ENCODE data around the gene UNCX.

The UNCX gene

GRCh38 chr7:1251796-1252539, 19.3 kb downstream of the UNCX start:
- TF ChIP-seq GATA2 (IDR thresholded peaks at IDR 0.05; ENCODE audit: low read depth, low read length) (no peak), GATA3 (IDR thresholded peaks at IDR 0.05; ENCODE audit: low read depth, low read length) (no peak)

- TF ChIP-seq GATA3 (IDR thresholded peaks at IDR 0.05; ENCODE audit: low read depth, low read length): no peak
- no peak for TF ChIP-seq GATA2 (IDR thresholded peaks at IDR 0.05; ENCODE audit: low read depth, low read length)
Observed at GRCh38 chr7:1252540-1253090, 19.9 kb downstream of the UNCX start.

- TF ChIP-seq GATA3 (IDR thresholded peaks at IDR 0.05; ENCODE audit: low read depth, low read length): no peak
Observed at GRCh38 chr7:1253681-1254181, 21.1 kb downstream of the UNCX start.

GRCh38 chr7:1254281-1255079, 21.8 kb downstream of the UNCX start:
- TF ChIP-seq GATA3 (IDR thresholded peaks at IDR 0.05; ENCODE audit: low read depth, low read length) (no peak), GATA2 (IDR thresholded peaks at IDR 0.05; ENCODE audit: low read depth, low read length) (no peak)

- TF ChIP-seq GATA3 (IDR thresholded peaks at IDR 0.05; ENCODE audit: low read depth, low read length) (no peak), GATA2 (IDR thresholded peaks at IDR 0.05; ENCODE audit: low read depth, low read length) (no peak)
Observed at GRCh38 chr7:1255080-1255816, 22.6 kb downstream of the UNCX start.

GRCh38 chr7:1255817-1256340, 23.2 kb downstream of the UNCX start:
- TF ChIP-seq GATA3 (IDR thresholded peaks at IDR 0.05; ENCODE audit: low read depth, low read length) (no peak), GATA2 (IDR thresholded peaks at IDR 0.05; ENCODE audit: low read depth, low read length) (no peak)

GRCh38 chr7:1256621-1257020, 23.9 kb downstream of the UNCX start:
- TF ChIP-seq GATA3 (IDR thresholded peaks at IDR 0.05; ENCODE audit: low read depth, low read length) (no peak), GATA2 (IDR thresholded peaks at IDR 0.05; ENCODE audit: low read depth, low read length) (no peak)

GRCh38 chr7:1257221-1257620, 24.5 kb downstream of the UNCX start:
- no peak for TF ChIP-seq GATA3 (IDR thresholded peaks at IDR 0.05; ENCODE audit: low read depth, low read length)
- TF ChIP-seq GATA2 (IDR thresholded peaks at IDR 0.05; ENCODE audit: low read depth, low read length): no peak

GRCh38 chr7:1257863-1258262, 25.2 kb downstream of the UNCX start:
- no peak for TF ChIP-seq GATA3 (IDR thresholded peaks at IDR 0.05; ENCODE audit: low read depth, low read length)

- TF ChIP-seq GATA3 (IDR thresholded peaks at IDR 0.05; ENCODE audit: low read depth, low read length) (no peak), GATA2 (IDR thresholded peaks at IDR 0.05; ENCODE audit: low read depth, low read length) (no peak)
Observed at GRCh38 chr7:1259621-1260243, 27.1 kb downstream of the UNCX start.

GRCh38 chr7:1260244-1260635, 27.6 kb downstream of the UNCX start:
- TF ChIP-seq GATA3 (IDR thresholded peaks at IDR 0.05; ENCODE audit: low read depth, low read length): no peak
- no peak for TF ChIP-seq GATA2 (IDR thresholded peaks at IDR 0.05; ENCODE audit: low read depth, low read length)

- TF ChIP-seq GATA2 (IDR thresholded peaks at IDR 0.05; ENCODE audit: low read depth, low read length) (no peak), GATA3 (IDR thresholded peaks at IDR 0.05; ENCODE audit: low read depth, low read length) (no peak)
Observed at GRCh38 chr7:1262441-1262840, 29.8 kb downstream of the UNCX start.

- TF ChIP-seq GATA2 (IDR thresholded peaks at IDR 0.05; ENCODE audit: low read depth, low read length) (no peak), GATA3 (IDR thresholded peaks at IDR 0.05; ENCODE audit: low read depth, low read length) (no peak)
Observed at GRCh38 chr7:1263391-1263951, 30.8 kb downstream of the UNCX start.
